Ovary (tissue), 9 donors: Measurements from ENCODE around the gene KSR1. TPM values are rescaled to one million over a fixed set of nuclear protein-coding genes. Genes with fewer than 3 reads are reported as not detected.
"Not testable (repeated sequence)": the region's sequence is repeated elsewhere in the genome, so short reads cannot be mapped to it uniquely, and the experiment has no call there.

ENCODE experiments used
- DNase-seq, 5 donors: peaks; one replicate each; pipeline ENCODE4 v3.0.0-alpha.2; 2019 to 2020
- H3K27ac ChIP-seq, 2 donors: fragments of 200-600 bp; one replicate each; pipeline versions ENCODE4 v1.5.1 to v1.8.0; 2019 to 2022
- H3K27me3 ChIP-seq: fragments of 200-600 bp; one replicate; pipeline ENCODE4 v1.8.0; 2022
- H3K36me3 ChIP-seq: fragments of 200-600 bp; sonication (generic); one replicate; pipeline ENCODE4 v1.5.1; 2019
- H3K4me1 ChIP-seq: one replicate; pipeline ENCODE4 v1.8.1; 2013; ENCODE audit warnings: mild to moderate bottlenecking, moderate library complexity; ENCODE audit not compliant: insufficient read depth
- H3K4me3 ChIP-seq: fragments of 200-600 bp; sonication (generic); one replicate; pipeline ENCODE4 v1.5.1; 2017
- H3K9me3 ChIP-seq, 2 donors: fragments of 200-600 bp in 1 of 2; sonication (generic) in 1 of 2; one replicate each; pipeline versions ENCODE4 v1.5.1 to v1.8.1; 2013 to 2019; ENCODE audit warnings: mild to moderate bottlenecking in 1 of 2, moderate library complexity in 1 of 2
- EP300 ChIP-seq: sonication (generic); formaldehyde crosslinking; IDR thresholded peaks from one replicate; pipeline ENCODE4 v1.6.1; 2017; ENCODE audit warnings: antibody characterized with exemption
- POLR2A ChIP-seq: fragments of 450-650 bp; IDR thresholded peaks from one replicate; pipeline ENCODE4 v1.6.1; 2017; ENCODE audit warnings: antibody characterized with exemption, mild to moderate bottlenecking, moderate library complexity
- WGBS, 3 donors: extraction: QIAGEN DNeasy Blood & Tissue Kit in 1 of 3; methylation state at CpG; one replicate each; pipeline versions ENCODE4 v1.1.5 to v1.1.7; 2013 to 2017; 5-methylcytosine and 5-hydroxymethylcytosine counted together
- intact Hi-C, 4 donors: fragments of 100-400 bp; cut with DNase I; formaldehyde crosslinking; loops; one replicate each; pipeline versions ENCODE4 v1.11.0 to v1.15.1; 2022 to 2023
- polyA plus RNA-seq, 2 donors: library from polyadenylated mRNA; stranded (reverse); fragments of 200-250 nt in 1 of 2; fragments of 350-450 nt in 1 of 2; fragmentation: Illumina TruSeq in 1 of 2; extraction: RNeasy Lipid Tissue Mini Kit (QIAGEN cat#74804) in 1 of 2; gene quantifications; one replicate each; pipeline ENCODE4 v1.2.3, GENCODE V29; 2013 to 2014
- total RNA-seq, 7 donors: library from RNA; depleted of rRNA in 2 of 7; stranded (reverse); fragments of >200 nt in 2 of 7; fragmentation: NEBNext Ultra II Directional in 3 of 7; extraction: Animal tissue kit (Norgen Biotek cat#: 25700) in 3 of 7; gene quantifications; one replicate each; pipeline versions ENCODE4 v1.1.0 to v1.2.4, GENCODE V29; 2016 to 2023
- TF ChIP-seq, protein P1 (sequence below), 3 donors: fragments of 450-650 bp in 2 of 3; fragments of 200-600 bp in 1 of 3; IDR thresholded peaks; one replicate each; pipeline versions ENCODE4 v1.5.1 to v1.8.0; 2016 to 2022; ENCODE audit warnings: antibody characterized with exemption in 3 of 3, mild to moderate bottlenecking in 1 of 3
- donor health status: DM: no; HTN: no; CAD: no; lungs with moderate emphysema.
- donor health status: DM: no; HTN: no; CAD: no.
- donor health status: Bipolar disorder and iron deficiency.
- donor health status: DM: yes; HTN: yes; CAD: no.
- donor health status: DM: no; HTN: no; CAD: no.
- donor health status: DM: yes; HTN: yes; CAD: no.

The KSR1 gene
- total and polyA plus RNA-seq, 9 donors: 27.7 to 84.8 (median 39.5) TPM

DNA sequence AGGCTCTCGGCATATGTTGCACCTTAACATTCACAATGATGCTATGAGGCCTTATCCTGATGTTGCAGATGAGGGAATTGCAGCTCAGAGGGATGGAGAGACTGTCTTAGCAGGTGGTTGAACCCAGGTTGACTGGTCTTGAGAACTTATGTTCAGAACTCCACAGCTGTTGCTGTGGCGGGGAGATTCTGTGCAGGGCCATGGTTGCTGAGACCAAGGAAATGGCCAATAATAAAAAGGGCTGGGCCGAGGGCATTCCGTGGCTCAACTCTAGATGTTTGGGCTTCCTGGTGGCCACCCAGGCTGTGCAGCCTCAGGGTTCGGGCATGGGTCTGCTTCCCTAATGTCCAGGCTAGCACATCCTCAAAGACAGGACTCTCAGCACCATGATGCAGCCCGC is 5.9 kb downstream of the KSR1 start:
- no peak for TF ChIP-seq POLR2A
- TF ChIP-seq, protein P1, sequence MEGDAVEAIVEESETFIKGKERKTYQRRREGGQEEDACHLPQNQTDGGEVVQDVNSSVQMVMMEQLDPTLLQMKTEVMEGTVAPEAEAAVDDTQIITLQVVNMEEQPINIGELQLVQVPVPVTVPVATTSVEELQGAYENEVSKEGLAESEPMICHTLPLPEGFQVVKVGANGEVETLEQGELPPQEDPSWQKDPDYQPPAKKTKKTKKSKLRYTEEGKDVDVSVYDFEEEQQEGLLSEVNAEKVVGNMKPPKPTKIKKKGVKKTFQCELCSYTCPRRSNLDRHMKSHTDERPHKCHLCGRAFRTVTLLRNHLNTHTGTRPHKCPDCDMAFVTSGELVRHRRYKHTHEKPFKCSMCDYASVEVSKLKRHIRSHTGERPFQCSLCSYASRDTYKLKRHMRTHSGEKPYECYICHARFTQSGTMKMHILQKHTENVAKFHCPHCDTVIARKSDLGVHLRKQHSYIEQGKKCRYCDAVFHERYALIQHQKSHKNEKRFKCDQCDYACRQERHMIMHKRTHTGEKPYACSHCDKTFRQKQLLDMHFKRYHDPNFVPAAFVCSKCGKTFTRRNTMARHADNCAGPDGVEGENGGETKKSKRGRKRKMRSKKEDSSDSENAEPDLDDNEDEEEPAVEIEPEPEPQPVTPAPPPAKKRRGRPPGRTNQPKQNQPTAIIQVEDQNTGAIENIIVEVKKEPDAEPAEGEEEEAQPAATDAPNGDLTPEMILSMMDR (IDR thresholded peaks at IDR 0.05): no peak
- TF ChIP-seq EP300: no peak
- WGBS, 3 donors: 89 to 91% (median 91%) methylated on average over 6 of the region's 6 CpGs
- intact Hi-C loops: no loop called here
- Histone ChIP-seq H3K9me3 (no peaks in the 10 kb centered on the region), H3K27me3 (no peaks in the 10 kb centered on the region), H3K4me3 (no peak overlapping the region), H3K36me3 (no peaks in the 10 kb centered on the region), H3K27ac (no peak overlapping the region), H3K4me1 (peaks cover 6% of the 10 kb centered on the region)
- no peak for DNase-seq

DNA sequence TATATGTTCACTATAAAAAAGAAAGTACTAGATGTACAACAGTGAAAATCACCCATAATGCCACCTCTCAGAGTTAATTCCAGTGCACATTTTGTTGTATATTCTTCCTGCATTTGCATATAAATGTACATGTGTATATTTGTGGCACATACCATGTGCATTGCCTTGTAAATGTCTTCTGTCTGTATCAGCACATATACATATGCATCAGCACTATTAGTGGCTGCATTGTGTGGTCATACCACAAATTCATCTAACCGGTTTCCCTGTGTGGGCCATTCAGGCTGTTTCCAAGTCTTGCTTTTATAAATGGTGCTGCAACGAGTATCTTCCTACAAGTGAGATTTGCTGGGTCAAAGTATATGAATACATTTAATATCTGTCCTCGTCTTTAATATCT is 6.5 kb downstream of the KSR1 start:
- Histone ChIP-seq H3K4me1 (peaks cover 4% of the 10 kb centered on the region), H3K36me3 (no peaks in the 10 kb centered on the region), H3K27ac (no peak overlapping the region), H3K4me3 (no peak overlapping the region), H3K27me3 (no peaks in the 10 kb centered on the region), H3K9me3 (no peaks in the 10 kb centered on the region)
- TF ChIP-seq POLR2A: no peak
- TF ChIP-seq, protein P1 (IDR thresholded peaks at IDR 0.05): no peak
- no peak for DNase-seq
- intact Hi-C loops: no loop called here
- 91 to 95% (median 93%) methylated on average over 3 of the region's 3 CpGs for WGBS, 3 donors

DNA sequence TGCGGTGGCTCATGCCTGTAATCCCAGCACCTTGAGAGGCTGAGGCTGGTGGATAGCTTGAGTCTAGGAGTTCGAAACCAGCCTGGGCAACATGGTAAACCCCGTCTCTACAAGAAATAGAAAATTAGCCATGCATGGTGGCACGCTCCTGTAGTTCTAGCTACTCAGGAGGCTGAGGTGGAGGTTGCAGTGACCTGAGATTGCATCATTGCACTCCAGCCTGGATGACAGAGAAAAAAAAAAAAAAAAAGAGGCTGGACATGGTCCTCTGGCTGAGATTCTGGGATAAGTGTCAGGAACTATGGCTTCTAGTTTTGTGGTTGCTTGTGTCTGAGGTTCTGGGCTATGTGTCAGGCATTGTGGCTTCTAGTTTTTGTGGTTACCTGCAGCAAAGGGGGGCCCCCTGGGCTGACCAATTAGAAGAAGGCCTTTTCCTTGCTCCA is 7.0 kb downstream of the KSR1 start:
- Histone ChIP-seq H3K27ac (no peak overlapping the region), H3K4me1 (peaks cover 2% of the 10 kb centered on the region), H3K4me3 (no peak overlapping the region), H3K9me3 (no peaks in the 10 kb centered on the region), H3K36me3 (no peaks in the 10 kb centered on the region), H3K27me3 (no peaks in the 10 kb centered on the region)
- intact Hi-C loops: no loop called here
- TF ChIP-seq, protein P1 (IDR thresholded peaks at IDR 0.05): no peak
- TF ChIP-seq POLR2A (no peak), EP300 (no peak)
- WGBS, 3 donors: 95 to 97% (median 97%) methylated on average over 4 of the region's 4 CpGs
- no peak for DNase-seq

DNA sequence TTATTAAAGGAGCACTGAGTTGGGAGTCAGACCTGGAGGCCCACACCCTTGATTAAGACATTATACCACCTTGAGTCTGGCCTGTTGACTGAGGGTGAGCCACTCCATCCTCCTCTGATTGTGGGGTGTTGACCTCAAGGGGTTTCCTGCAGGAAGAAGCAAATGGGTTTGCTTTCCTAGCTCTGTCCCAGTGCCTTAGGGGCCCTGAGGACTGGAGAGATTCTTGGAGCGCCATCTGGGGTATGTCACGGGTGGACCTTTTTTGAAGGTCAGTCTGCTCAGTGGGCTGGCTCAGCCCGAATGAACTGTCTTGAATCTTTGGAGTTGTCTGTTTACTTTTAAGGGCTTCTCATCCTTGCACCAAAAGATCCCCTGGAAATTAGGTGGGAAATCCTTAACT is 7.8 kb downstream of the KSR1 start:
- WGBS, 3 donors: 76 to 84% (median 77%) methylated on average over 3 of the region's 3 CpGs
- H3K27ac ChIP-seq, intact Hi-C loops: not testable (repeated sequence)

DNA sequence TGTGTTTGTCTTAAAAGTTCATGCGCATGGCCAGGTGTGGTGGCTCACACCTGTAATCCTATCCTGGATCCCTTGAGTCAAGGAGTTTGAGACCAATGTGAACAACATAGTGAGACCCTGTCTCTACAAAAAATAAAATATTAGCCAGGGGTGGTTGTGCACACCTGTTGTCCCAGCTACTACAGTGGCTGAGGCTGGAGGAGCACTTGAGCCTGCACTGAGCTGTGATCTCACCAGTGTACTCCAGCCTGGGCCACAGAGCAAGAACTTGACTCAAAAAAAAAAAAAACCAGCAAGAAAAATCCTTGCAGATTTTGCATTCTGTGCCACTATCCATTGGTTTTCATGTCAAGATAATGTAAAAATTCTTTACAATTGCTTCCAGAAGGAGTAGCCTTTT is 8.2 kb downstream of the KSR1 start:
- no peaks in the 10 kb centered on the region for H3K27me3 ChIP-seq
- TF ChIP-seq, protein P1 (IDR thresholded peaks at IDR 0.05): no peak
- TF ChIP-seq POLR2A: no peak
- TF ChIP-seq EP300: no peak
- no peak for DNase-seq
- WGBS, 3 donors: 98 to 100% (median 100%) methylated on average over 1 of the region's 1 CpG
- H3K36me3 ChIP-seq: no peaks in the 10 kb centered on the region
- H3K4me1 ChIP-seq: peaks cover 2% of the 10 kb centered on the region
- H3K27ac ChIP-seq: no peak overlapping the region
- H3K4me3 ChIP-seq: no peak overlapping the region
- no peaks in the 10 kb centered on the region for H3K9me3 ChIP-seq
- intact Hi-C loops: no loop called here

More for the DNA sequence above, 7.8 kb downstream of the KSR1 start:
- not testable (repeated sequence) for H3K4me1 ChIP-seq, DNase-seq, H3K4me3 ChIP-seq, H3K27me3 ChIP-seq, H3K36me3 ChIP-seq, H3K9me3 ChIP-seq

DNA sequence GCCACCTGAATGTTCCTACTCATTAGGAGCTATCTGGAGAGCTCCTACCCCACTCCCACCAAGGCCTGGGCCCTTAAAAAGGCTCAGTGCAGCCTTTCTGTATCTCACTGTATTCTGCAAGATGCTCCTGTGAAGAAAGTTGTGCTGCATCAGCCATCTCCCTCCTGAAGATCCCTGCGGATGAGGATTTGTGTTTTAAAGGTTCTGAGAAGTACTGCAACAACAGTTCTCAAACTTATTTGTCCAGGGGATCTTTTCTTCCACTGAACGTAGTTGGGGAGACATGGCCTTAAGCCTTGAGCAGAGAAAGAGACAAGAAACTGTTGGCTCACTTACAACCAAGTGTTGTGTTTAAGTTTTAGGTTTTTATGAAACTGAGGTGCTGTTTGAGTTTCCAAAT is 9.6 kb downstream of the KSR1 start:
- H3K27ac ChIP-seq, H3K4me3 ChIP-seq, H3K4me1 ChIP-seq, H3K36me3 ChIP-seq, intact Hi-C loops, DNase-seq, H3K27me3 ChIP-seq, H3K9me3 ChIP-seq: not testable (repeated sequence)
- WGBS, 3 donors: 83 to 88% (median 84%) methylated on average over 2 of the region's 2 CpGs
